Neural progenitor cell (in vitro differentiated cells): ENCODE results near the gene PHKA1. TPM values are rescaled to one million over a fixed set of nuclear protein-coding genes. Genes with fewer than 3 reads are reported as not detected.
A peak's percentile ranks its signal among the peaks of the same experiment; 100 is the strongest.

Experiments
- DNase-seq: peaks from one replicate; pipeline ENCODE4 v3.0.0-alpha.2; 2016; ENCODE audit warnings: low spot score
- H2AFZ ChIP-seq: fragments of 200-600 bp; sonication (generic); replicated peaks from 2 replicates; pipeline ENCODE4 v1.6.1; 2016; ENCODE audit warnings: antibody characterized with exemption
- H3F3A ChIP-seq: fragments of 200-600 bp; sonication (generic); 2 replicates; pipeline ENCODE4 v1.6.1; 2016; ENCODE audit warnings: antibody characterized with exemption, low read depth
- H3K27ac ChIP-seq: fragments of 200-600 bp; sonication (generic); 2 replicates; pipeline ENCODE4 v1.5.1; 2016; ENCODE audit warnings: mild to moderate bottlenecking
- H3K27me3 ChIP-seq: fragments of 200-600 bp; sonication (generic); 2 replicates; pipeline ENCODE4 v1.6.1; 2016; ENCODE audit warnings: mild to moderate bottlenecking, moderate library complexity
- H3K36me3 ChIP-seq: fragments of 200-600 bp; sonication (generic); 2 replicates; pipeline ENCODE4 v1.5.1; 2016
- H3K4me1 ChIP-seq: fragments of 200-600 bp; sonication (generic); 2 replicates; pipeline ENCODE4 v1.6.1; 2016; ENCODE audit warnings: mixed run types
- H3K4me2 ChIP-seq: fragments of 200-600 bp; sonication (generic); 2 replicates; pipeline ENCODE4 v1.6.1; 2016
- H3K4me3 ChIP-seq: fragments of 200-600 bp; sonication (generic); 2 replicates; pipeline ENCODE4 v1.5.1; 2016
- H3K79me2 ChIP-seq: fragments of 200-600 bp; sonication (generic); 2 replicates; pipeline ENCODE4 v1.6.1; 2016; ENCODE audit warnings: low read depth
- H3K9ac ChIP-seq: fragments of 200-600 bp; sonication (generic); 2 replicates; pipeline ENCODE4 v1.6.1; 2016
- H3K9me3 ChIP-seq: fragments of 200-600 bp; sonication (generic); 2 replicates; pipeline ENCODE4 v1.5.1; 2016; ENCODE audit warnings: low read depth
- H4K20me1 ChIP-seq: fragments of 200-600 bp; sonication (generic); 2 replicates; pipeline ENCODE4 v1.6.1; 2016; ENCODE audit warnings: low read depth
- H3K27ac Mint-ChIP-seq: 3 replicates; pipeline ENCODE4 v1.8.0; 2021; ENCODE audit warnings: mixed read lengths
- H3K27me3 Mint-ChIP-seq: 2 replicates; pipeline ENCODE4 v1.8.0; 2022; ENCODE audit warnings: low read depth, mild to moderate bottlenecking, inconsistent platforms, moderate library complexity, mixed read lengths; ENCODE audit not compliant: insufficient read depth
- H3K36me3 Mint-ChIP-seq: 3 replicates; pipeline ENCODE4 v1.8.0; 2021; ENCODE audit warnings: mixed read lengths
- H3K4me1 Mint-ChIP-seq: 3 replicates; pipeline ENCODE4 v1.8.0; 2021; ENCODE audit warnings: mixed read lengths
- H3K4me3 Mint-ChIP-seq: 3 replicates; pipeline ENCODE4 v1.8.0; 2021; ENCODE audit warnings: mild to moderate bottlenecking, moderate library complexity, mixed read lengths
- H3K9me3 Mint-ChIP-seq: 3 replicates; pipeline ENCODE4 v1.8.0; 2020; ENCODE audit warnings: mixed read lengths
- EZH2 ChIP-seq: fragments of 200-600 bp; sonication (generic); IDR thresholded peaks from 2 replicates; pipeline ENCODE4 v1.6.1; 2017; ENCODE audit warnings: antibody characterized with exemption, mild to moderate bottlenecking, moderate library complexity
- EZH2phosphoT487 ChIP-seq: fragments of 200-600 bp; sonication (generic); IDR thresholded peaks from 2 replicates; pipeline ENCODE4 v1.6.1; 2017; ENCODE audit warnings: antibody characterized with exemption
- total RNA-seq: library from RNA; depleted of rRNA; stranded (reverse); fragments of >200 nt; gene quantifications from 2 replicates; pipeline ENCODE4 v1.2.3, GENCODE V29; 2015; ENCODE audit warnings: low replicate concordance
- TF ChIP-seq, protein P1 (sequence below): fragments of 200-600 bp; sonication (generic); IDR thresholded peaks from 2 replicates; pipeline ENCODE4 v1.5.1; 2017; ENCODE audit warnings: antibody characterized with exemption, mild to moderate bottlenecking

Gene PHKA1
- total RNA-seq, 1 donor from 2014 or later, result 5.1 TPM

DNA sequence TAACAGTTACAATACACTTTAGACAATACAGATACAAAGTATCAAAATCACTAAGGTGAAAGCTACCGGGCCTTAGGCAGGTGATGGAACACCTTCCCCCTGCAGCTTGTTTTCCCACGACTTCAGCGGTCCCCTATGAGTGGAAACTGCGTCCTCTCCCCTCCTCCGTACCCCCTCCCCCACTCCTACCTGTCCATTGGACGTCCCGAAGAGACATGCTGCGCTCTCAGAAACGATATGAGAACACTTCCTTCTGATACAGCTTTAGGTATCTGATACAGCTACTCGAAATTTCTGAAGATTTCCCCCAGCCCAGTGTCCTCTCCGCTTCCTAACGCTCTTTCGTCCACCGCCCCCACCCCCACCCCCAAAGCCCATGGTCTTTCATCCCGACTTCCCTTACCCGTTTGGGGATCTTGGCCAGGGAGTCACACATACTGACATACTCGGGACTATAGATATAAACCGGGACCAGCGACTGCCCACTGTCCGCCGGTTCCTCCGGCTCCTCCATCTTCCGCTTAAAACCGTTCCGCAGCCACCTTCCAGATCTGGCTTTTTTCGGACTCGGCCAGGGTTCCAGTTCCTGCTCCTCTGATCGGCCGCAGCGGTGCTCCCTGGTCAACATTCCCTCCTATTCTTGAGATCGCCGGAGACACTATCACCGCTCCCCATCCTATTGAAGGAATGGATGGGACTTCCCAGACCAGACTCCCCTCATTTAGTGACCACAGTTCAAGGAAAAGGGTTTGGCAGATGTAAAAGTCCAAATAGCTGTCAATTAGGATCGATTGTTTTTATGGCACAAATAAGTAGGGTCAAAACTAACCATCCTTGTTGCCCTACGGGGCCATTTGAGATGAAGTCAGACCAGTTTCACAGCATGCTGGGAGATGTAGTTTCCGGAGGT, 141.6 kb downstream of the PHKA1 start, which contains the start of gene HDAC8:
TSS of gene HDAC8 (minus strand) at position 596 of the 910 bp plus-strand sequence. CDS start at position 514, 82 bp downstream.
- Histone ChIP-seq H2AFZ (peak within 1 kb of the TSS; percentile 99), H3K9me3 (no peaks in the 10 kb centered on the region), H3K27me3 (no peaks in the 10 kb centered on the region), H3K4me1 (no peaks in the 10 kb centered on the region), H3K9ac (peak within 1 kb of the TSS; percentile 86), H3K79me2 (peaks cover 8% of the 10 kb centered on the region), H3K36me3 (no peaks in the 10 kb centered on the region), H3F3A (no peaks in the 10 kb centered on the region), H3K27ac (no peak within 1 kb of the TSS), H3K4me2 (peak within 1 kb of the TSS; percentile 72), H3K4me3 (peak within 1 kb of the TSS; percentile 86), H4K20me1 (no peaks in the 10 kb centered on the region)
- peak within 1 kb of the TSS; percentile 94 for H3K4me3 Mint-ChIP-seq
- peak within 1 kb of the TSS; percentile 96 for H3K27ac Mint-ChIP-seq
- peaks cover 2% of the 10 kb centered on the region for H3K36me3 Mint-ChIP-seq
- H3K27me3 Mint-ChIP-seq, result no peaks in the 10 kb centered on the region
- peak; percentile 78 for DNase-seq
- no peaks in the 10 kb centered on the region for H3K9me3 Mint-ChIP-seq
- peaks cover 2% of the 10 kb centered on the region for H3K4me1 Mint-ChIP-seq
- TF ChIP-seq EZH2phosphoT487 (no peak), EZH2 (no peak)
- TF ChIP-seq, protein P1, sequence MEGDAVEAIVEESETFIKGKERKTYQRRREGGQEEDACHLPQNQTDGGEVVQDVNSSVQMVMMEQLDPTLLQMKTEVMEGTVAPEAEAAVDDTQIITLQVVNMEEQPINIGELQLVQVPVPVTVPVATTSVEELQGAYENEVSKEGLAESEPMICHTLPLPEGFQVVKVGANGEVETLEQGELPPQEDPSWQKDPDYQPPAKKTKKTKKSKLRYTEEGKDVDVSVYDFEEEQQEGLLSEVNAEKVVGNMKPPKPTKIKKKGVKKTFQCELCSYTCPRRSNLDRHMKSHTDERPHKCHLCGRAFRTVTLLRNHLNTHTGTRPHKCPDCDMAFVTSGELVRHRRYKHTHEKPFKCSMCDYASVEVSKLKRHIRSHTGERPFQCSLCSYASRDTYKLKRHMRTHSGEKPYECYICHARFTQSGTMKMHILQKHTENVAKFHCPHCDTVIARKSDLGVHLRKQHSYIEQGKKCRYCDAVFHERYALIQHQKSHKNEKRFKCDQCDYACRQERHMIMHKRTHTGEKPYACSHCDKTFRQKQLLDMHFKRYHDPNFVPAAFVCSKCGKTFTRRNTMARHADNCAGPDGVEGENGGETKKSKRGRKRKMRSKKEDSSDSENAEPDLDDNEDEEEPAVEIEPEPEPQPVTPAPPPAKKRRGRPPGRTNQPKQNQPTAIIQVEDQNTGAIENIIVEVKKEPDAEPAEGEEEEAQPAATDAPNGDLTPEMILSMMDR, result no peak

DNA sequence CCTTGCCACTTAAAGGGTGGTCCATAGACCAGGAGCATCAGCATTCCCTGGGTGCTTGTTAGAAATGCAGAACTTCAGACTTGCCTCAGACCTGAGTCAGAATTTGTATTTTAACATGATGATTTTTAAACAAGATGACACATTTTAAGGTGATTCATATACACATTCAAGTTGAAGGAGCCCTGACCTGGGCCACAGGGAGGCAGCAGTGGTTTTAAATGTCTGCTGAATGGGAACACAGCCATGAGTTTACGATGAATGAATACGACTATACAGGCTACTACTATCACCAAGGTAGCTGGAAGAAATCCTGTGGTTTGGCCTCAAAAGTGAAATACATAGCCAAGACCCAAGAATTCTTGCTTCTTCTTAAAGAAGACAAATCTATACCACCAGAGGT, 144.3 kb downstream of the PHKA1 start:
- Mint-ChIP-seq H3K4me1 (peaks cover 2% of the 10 kb centered on the region), H3K36me3 (peaks cover 4% of the 10 kb centered on the region), H3K27ac (no peak overlapping the region), H3K9me3 (no peaks in the 10 kb centered on the region), H3K27me3 (no peaks in the 10 kb centered on the region), H3K4me3 (no peak overlapping the region)
- Histone ChIP-seq H3F3A (no peaks in the 10 kb centered on the region), H4K20me1 (no peaks in the 10 kb centered on the region), H3K36me3 (no peaks in the 10 kb centered on the region), H3K4me2 (no peak overlapping the region), H3K9me3 (no peaks in the 10 kb centered on the region), H3K27me3 (no peaks in the 10 kb centered on the region), H3K4me1 (no peaks in the 10 kb centered on the region), H3K27ac (no peak overlapping the region), H3K79me2 (peaks cover 8% of the 10 kb centered on the region), H3K9ac (no peak overlapping the region), H3K4me3 (no peak overlapping the region), H2AFZ (no peak overlapping the region)
- DNase-seq, result no peak
- TF ChIP-seq EZH2phosphoT487 (no peak), EZH2 (no peak)
- TF ChIP-seq, protein P1, result no peak

DNA sequence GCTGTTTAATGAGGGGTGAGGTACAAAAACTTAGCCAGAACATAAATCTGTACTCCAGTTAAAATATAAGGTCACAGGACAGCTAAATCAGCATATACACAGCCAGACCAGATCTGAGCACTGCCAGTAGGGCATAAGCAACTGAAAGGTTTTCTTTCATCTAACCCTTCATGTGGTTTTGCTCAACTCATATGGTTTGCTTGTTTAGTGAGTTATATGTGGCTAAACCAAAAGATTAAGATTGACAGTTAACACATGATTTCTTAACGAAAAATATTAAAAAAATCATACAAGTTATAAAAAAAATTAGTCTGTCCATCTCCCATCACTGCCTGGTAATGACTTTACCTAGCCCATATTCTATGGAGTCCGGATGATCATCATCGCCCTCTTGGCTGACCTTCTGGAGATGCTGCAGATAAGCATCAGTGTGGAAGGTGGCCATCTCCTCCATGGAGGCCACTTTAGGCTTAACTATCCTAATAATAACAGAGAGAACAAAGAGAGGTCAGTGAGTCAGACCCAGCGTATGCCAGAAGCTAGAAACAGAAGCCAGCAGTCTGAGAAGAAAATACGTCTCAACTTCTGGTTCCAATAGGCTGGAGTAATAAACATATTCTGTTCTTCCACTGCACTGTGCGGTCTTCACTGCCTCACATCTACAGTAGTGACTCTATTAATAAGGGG, 145.6 kb downstream of the PHKA1 start:
- H3K4me3 Mint-ChIP-seq, result no peak overlapping the region
- no peaks in the 10 kb centered on the region for H3K27me3 Mint-ChIP-seq
- Histone ChIP-seq H3K4me3 (no peak overlapping the region), H3K79me2 (peaks cover 8% of the 10 kb centered on the region), H3K4me1 (no peaks in the 10 kb centered on the region), H3F3A (no peaks in the 10 kb centered on the region), H3K9ac (no peak overlapping the region), H2AFZ (no peak overlapping the region), H3K4me2 (no peak overlapping the region), H4K20me1 (no peaks in the 10 kb centered on the region), H3K27ac (no peak overlapping the region), H3K27me3 (no peaks in the 10 kb centered on the region), H3K9me3 (peaks cover 3% of the 10 kb centered on the region), H3K36me3 (peaks cover 3% of the 10 kb centered on the region)
- no peaks in the 10 kb centered on the region for H3K9me3 Mint-ChIP-seq
- H3K4me1 Mint-ChIP-seq, result peaks cover 2% of the 10 kb centered on the region
- H3K36me3 Mint-ChIP-seq, result peaks cover 4% of the 10 kb centered on the region
- DNase-seq, result no peak
- H3K27ac Mint-ChIP-seq, result no peak overlapping the region
- TF ChIP-seq EZH2phosphoT487, result no peak
- TF ChIP-seq, protein P1, result no peak
- no peak for TF ChIP-seq EZH2
